GM12878 (cell line): ENCODE data around the gene AAGAB. TPM values are rescaled to one million over a fixed set of nuclear protein-coding genes. Genes with fewer than 3 reads are reported as not detected.

ENCODE experiments used
- ATAC-seq: fragments of 200-7000 bp; cut with Tn5 transposase; 3 replicates; pipeline ENCODE4 v1.9.1; 2020; ENCODE audit warnings: mild to moderate bottlenecking, moderate library complexity
- BruUV-seq: library from RNA; stranded (reverse); fragments of 400-500 nt; replicated peaks from 2 replicates; lab custom pipeline; 2021; lab: Mats Ljungman, UMichigan
- CTCF ChIA-PET: fragments of 300-600 bp; sonication (Branson Sonifier 250); formaldehyde crosslinking; extraction: SDS; loops from one replicate; lab custom pipeline; 2021; ENCODE audit warnings: inconsistent platforms; lab: Yijun Ruan, JAX
- POLR2A ChIA-PET: fragments of 350-600 bp; formaldehyde crosslinking; extraction: SDS; loops from one replicate; lab custom pipeline; 2021; ENCODE audit warnings: inconsistent platforms; lab: Charles Lee
- RAD21 ChIA-PET: fragments of 300-600 bp; sonication (Branson Sonifier 250); formaldehyde crosslinking; loops from one replicate; lab custom pipeline; 2023; ENCODE audit warnings: antibody characterized with exemption; ENCODE audit not compliant: unreplicated experiment; lab: Charles Lee
- SMC1A ChIA-PET: fragments of 300-600 bp; sonication (Branson Sonifier 250); formaldehyde crosslinking; loops from one replicate; lab custom pipeline; 2023; ENCODE audit not compliant: unreplicated experiment, uncharacterized antibody; lab: Charles Lee
- DNase-seq: peaks from one replicate; pipeline ENCODE4 v3.0.0-alpha.2; 2011; ENCODE audit warnings: low read depth, low spot score
- FAIRE-seq: peaks from 3 replicates; lab custom pipeline; 2011; peaks lifted over from hg19 to GRCh38; lab: Jason Lieb, UNC
- H2AFZ ChIP-seq: 2 replicates; pipeline ENCODE4 v1.6.0; 2011; ENCODE audit warnings: low read depth, low read length, control low read depth; ENCODE audit not compliant: control insufficient read depth
- H3K27ac ChIP-seq: 2 replicates; pipeline ENCODE4 v1.5.1; 2011; ENCODE audit warnings: control low read depth; ENCODE audit not compliant: control insufficient read depth, insufficient read depth
- H3K27me3 ChIP-seq, 2 experiments: replicated peaks in 1 of 2; 2 replicates each; pipeline versions ENCODE4 v1.6.0 to v1.6.1; 2011; ENCODE audit warnings: low read length in 1 of 2; ENCODE audit not compliant: control insufficient read depth in 2 of 2, insufficient read depth in 2 of 2
- H3K36me3 ChIP-seq, 2 experiments: 2 replicates each; pipeline ENCODE4 v1.5.1; 2011; ENCODE audit warnings: low read length in 1 of 2; ENCODE audit not compliant: control insufficient read depth in 2 of 2, insufficient read depth in 2 of 2
- H3K4me1 ChIP-seq: 2 replicates; pipeline ENCODE4 v1.6.1; 2011; ENCODE audit warnings: mild to moderate bottlenecking, low read length, moderate library complexity, mixed read lengths; ENCODE audit not compliant: control insufficient read depth, insufficient read depth
- H3K4me2 ChIP-seq: 2 replicates; pipeline ENCODE4 v1.6.0; 2011; ENCODE audit warnings: control low read depth; ENCODE audit not compliant: control insufficient read depth, insufficient read depth
- H3K4me3 ChIP-seq: fragments of 200-600 bp; sonication (generic); 2 replicates; pipeline ENCODE4 v1.5.1; 2016
- H3K79me2 ChIP-seq: 2 replicates; pipeline ENCODE4 v1.6.0; 2011; ENCODE audit warnings: low read length; ENCODE audit not compliant: control insufficient read depth, insufficient read depth
- H3K9ac ChIP-seq: 2 replicates; pipeline ENCODE4 v1.8.0; 2011; ENCODE audit warnings: low read length, control low read depth, mixed read lengths; ENCODE audit not compliant: control insufficient read depth, insufficient read depth
- H3K9me3 ChIP-seq: replicated peaks from 3 replicates; pipeline ENCODE4 v1.5.1; 2011; ENCODE audit warnings: mild to moderate bottlenecking, low read length; ENCODE audit not compliant: control insufficient read depth, insufficient read depth
- H4K20me1 ChIP-seq: 2 replicates; pipeline ENCODE4 v1.6.0; 2011; ENCODE audit not compliant: control insufficient read depth, insufficient read depth
- MAX ChIP-seq: IDR thresholded peaks from 2 replicates; pipeline ENCODE4 v1.6.1; 2012; ENCODE audit warnings: low read depth, low read length, improper control_type of control experiment
- MTA2 ChIP-seq: fragments of 450-650 bp; IDR thresholded peaks from 2 replicates; pipeline ENCODE4 v1.6.1; 2016; ENCODE audit warnings: low read depth, mild to moderate bottlenecking, moderate library complexity
- NFYB ChIP-seq: IDR thresholded peaks from 2 replicates; pipeline ENCODE4 v1.6.1; 2011; ENCODE audit warnings: low read depth, mild to moderate bottlenecking, low read length, improper control_type of control experiment, moderate library complexity; ENCODE audit not compliant: insufficient read depth
- SMAD1 ChIP-seq: fragments of 450-650 bp; IDR thresholded peaks from 2 replicates; pipeline ENCODE4 v1.6.1; 2018; ENCODE audit warnings: mild to moderate bottlenecking, low read depth; ENCODE audit not compliant: partially characterized antibody
- WGBS: methylation state at CpG from one replicate; pipeline ENCODE4 v1.1.6; 2016; ENCODE audit warnings: low lambda C conversion rate; ENCODE audit not compliant: insufficient replicate concordance, insufficient coverage; ENCODE audit errors: missing lambda C conversion rate; 5-methylcytosine and 5-hydroxymethylcytosine counted together
- in situ Hi-C: fragments of 300-500 bp; cut with MboI; formaldehyde crosslinking; loops from 9 replicates; pipeline ENCODE4 v1.14.3; 2018; ENCODE audit warnings: mixed read lengths
- intact Hi-C: fragments of 100-400 bp; cut with micrococcal nuclease; formaldehyde crosslinking; loops from one replicate; pipeline ENCODE4 v1.14.2; 2022; ENCODE audit not compliant: unreplicated experiment
- polyA plus RNA-seq, 11 experiments: library from polyadenylated mRNA; depleted of rRNA in 4 of 11; unstranded in 6 of 11; stranded (reverse) in 5 of 11; fragments of >200 nt; fragmentation: Nextera tagmentation in 4 of 11; fragmentation: Illumina TruSeq in 1 of 11; extraction: Ambion mirVana in 4 of 11; extraction: Trizol in 1 of 11; gene quantifications; 1 replicate in 1 of 11; 2 replicates in 10 of 11; pipeline versions ENCODE4 v1.2.1 to v1.2.3, GENCODE V29; 2011 to 2016; ENCODE audit warnings: inconsistent platforms in 2 of 11, missing spikeins in 2 of 11, low read depth in 1 of 11
- total RNA-seq, 4 experiments: library from RNA; depleted of rRNA in 3 of 4; stranded (reverse); fragments of >200 nt in 3 of 4; fragmentation: Illumina TruSeq in 1 of 4; extraction: Trizol in 1 of 4; gene quantifications; 2 replicates each; pipeline versions ENCODE4 v1.2.1 to v1.2.3, GENCODE V29; 2013 to 2021
- TF ChIP-seq, protein P1 (sequence below): fragments of 150-350 bp; IDR thresholded peaks from 2 replicates; pipeline ENCODE4 v1.6.1; 2016; ENCODE audit warnings: low read depth, low read length

Gene AAGAB
- total and polyA plus RNA-seq, 10 of the 15 experiments (the other 5 are each of a cell fraction or from before 2014, with no cell fraction given), result 11.4 to 62.3 (median 38.0) TPM

GRCh38 chr15:67161881-67162280, 92.6 kb downstream of the AAGAB start:
- no TSS peak for BruUV-seq
- DNase-seq (no peak), ATAC-seq (no peak), FAIRE-seq (no peak)
- H4K20me1 ChIP-seq, result 0 out of 2 replicates have a peak, but pooled peaks cover 3% of the 10 kb centered on the region
- no peaks in the 10 kb centered on the region for H3K9me3 ChIP-seq
- ChIA-PET CTCF (interaction anchor here (1.7 kb wide), 1 partner anchor 216 kb away, joined by 7 read pairs; no protein-coding TSS in a partner anchor), POLR2A (no interaction called here), SMC1A (interaction anchor here (0.5 to 2.4 kb wide), 8 partner anchors 11 to 215 kb away, joined by 3 to 8 read pairs (median 4); no protein-coding TSS in a partner anchor), RAD21 (interaction anchor here (0.9 to 1.0 kb wide), 2 partner anchors 81 to 215 kb away, joined by 3 to 4 read pairs; no protein-coding TSS in a partner anchor)
- H3K4me3 ChIP-seq, result no peak overlapping the region
- intact Hi-C loops (no loop called here), in situ Hi-C loops (no loop called here)
- no peak overlapping the region for H3K9ac ChIP-seq
- WGBS, result 86% methylated on average over 4 of the region's 4 CpGs
- H3K4me2 ChIP-seq, result no peak overlapping the region
- H3K36me3 ChIP-seq, result peaks cover 12 to 29% of the 10 kb centered on the region in 2 experiments
- no peak overlapping the region for H2AFZ ChIP-seq
- TF ChIP-seq NFYB (no peak), MAX (no peak), MTA2 (no peak), SMAD1 (no peak)
- TF ChIP-seq, protein P1, sequence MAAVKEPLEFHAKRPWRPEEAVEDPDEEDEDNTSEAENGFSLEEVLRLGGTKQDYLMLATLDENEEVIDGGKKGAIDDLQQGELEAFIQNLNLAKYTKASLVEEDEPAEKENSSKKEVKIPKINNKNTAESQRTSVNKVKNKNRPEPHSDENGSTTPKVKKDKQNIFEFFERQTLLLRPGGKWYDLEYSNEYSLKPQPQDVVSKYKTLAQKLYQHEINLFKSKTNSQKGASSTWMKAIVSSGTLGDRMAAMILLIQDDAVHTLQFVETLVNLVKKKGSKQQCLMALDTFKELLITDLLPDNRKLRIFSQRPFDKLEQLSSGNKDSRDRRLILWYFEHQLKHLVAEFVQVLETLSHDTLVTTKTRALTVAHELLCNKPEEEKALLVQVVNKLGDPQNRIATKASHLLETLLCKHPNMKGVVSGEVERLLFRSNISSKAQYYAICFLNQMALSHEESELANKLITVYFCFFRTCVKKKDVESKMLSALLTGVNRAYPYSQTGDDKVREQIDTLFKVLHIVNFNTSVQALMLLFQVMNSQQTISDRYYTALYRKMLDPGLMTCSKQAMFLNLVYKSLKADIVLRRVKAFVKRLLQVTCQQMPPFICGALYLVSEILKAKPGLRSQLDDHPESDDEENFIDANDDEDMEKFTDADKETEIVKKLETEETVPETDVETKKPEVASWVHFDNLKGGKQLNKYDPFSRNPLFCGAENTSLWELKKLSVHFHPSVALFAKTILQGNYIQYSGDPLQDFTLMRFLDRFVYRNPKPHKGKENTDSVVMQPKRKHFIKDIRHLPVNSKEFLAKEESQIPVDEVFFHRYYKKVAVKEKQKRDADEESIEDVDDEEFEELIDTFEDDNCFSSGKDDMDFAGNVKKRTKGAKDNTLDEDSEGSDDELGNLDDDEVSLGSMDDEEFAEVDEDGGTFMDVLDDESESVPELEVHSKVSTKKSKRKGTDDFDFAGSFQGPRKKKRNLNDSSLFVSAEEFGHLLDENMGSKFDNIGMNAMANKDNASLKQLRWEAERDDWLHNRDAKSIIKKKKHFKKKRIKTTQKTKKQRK, result no peak
- H3K27me3 ChIP-seq, result no peaks in the 10 kb centered on the region
- no peaks in the 10 kb centered on the region for H3K4me1 ChIP-seq
- H3K27ac ChIP-seq, result no peak overlapping the region
- peaks cover 9% of the 10 kb centered on the region for H3K79me2 ChIP-seq
